T-helper 9 cell (primary cell): ENCODE results near the gene TMEM178B.
"Not testable (repeated sequence)": the region's sequence is repeated elsewhere in the genome, so short reads cannot be mapped to it uniquely, and the experiment has no call there.

ENCODE experiments used
- DNase-seq: peaks from one replicate; pipeline ENCODE4 v3.0.0-alpha.2; 2020

Gene TMEM178B

DNA sequence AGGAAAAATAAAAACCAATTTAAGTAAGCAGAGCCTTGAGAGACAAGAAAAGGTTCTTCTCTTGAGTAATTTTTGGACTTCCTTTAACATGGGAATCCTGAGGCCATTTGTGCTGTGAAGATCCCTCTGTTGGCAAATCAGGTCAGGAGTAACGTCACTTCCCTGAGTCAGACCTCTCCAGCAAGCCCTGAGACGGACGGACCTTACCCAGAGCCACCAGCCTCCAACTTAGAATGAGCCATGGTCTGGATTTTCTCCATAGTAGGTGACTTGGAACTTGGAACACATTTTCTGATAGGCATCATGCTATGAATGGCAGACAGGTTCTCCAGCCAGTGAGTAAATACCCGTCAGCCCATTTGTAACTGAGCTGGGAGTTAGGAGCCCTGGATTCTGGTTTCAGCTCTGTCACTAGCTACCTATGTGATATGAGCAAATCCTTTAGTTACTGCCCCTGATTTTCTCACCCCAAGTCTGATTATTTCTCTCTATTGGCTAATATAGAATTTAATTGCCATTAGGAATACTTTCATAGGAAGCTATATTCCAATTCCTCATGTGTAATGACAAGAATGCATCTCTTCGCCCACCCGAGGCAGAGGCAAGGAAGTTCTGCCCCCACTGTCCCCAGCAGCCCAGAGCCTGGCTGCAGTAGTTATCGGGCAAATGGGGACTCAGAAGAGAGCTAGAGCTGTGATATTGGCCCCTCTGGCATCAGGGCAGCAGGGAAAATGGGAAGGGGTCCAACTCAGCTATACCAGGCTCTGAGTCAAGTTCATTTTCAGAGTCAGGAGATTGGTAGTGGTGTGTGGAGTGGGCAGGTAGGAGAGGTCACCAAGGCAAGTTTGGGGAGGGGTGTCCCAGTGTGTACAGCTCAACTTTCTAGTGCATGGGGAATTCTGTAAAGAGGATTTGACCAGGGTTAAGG, 323.6 kb downstream of the TMEM178B start:
- no peak for DNase-seq

GRCh38 chr7:141400356-141400755, 326.5 kb downstream of the TMEM178B start:
- no peak for DNase-seq

GRCh38 chr7:141402277-141402996, 328.6 kb downstream of the TMEM178B start:
- DNase-seq, result no peak

DNA sequence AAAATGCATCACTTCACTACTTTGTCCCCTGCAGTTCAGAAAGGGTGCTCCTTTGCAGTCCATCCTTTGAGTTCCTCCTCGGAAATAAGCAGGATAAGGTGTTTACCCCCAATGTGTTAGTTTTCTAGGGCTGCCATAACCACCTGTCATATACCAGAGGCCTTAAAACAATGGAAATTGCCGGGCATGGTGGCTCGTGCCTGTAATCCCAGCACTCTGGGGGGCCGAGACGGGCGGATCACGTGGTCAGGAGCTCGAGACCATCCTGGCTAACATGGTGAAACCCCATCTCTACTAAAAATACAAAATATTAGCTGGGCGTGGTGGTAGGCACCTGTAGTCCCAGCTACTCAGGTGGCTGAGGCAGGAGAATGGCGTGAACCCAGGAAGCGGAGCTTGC, 330.0 kb downstream of the TMEM178B start:
- not testable (repeated sequence) for DNase-seq

- DNase-seq, result no peak
These were observed 332.5 kb downstream of the TMEM178B start for GRCh38 chr7:141406347-141406746.

GRCh38 chr7:141407893-141408292, 334.0 kb downstream of the TMEM178B start:
- no peak for DNase-seq

DNA sequence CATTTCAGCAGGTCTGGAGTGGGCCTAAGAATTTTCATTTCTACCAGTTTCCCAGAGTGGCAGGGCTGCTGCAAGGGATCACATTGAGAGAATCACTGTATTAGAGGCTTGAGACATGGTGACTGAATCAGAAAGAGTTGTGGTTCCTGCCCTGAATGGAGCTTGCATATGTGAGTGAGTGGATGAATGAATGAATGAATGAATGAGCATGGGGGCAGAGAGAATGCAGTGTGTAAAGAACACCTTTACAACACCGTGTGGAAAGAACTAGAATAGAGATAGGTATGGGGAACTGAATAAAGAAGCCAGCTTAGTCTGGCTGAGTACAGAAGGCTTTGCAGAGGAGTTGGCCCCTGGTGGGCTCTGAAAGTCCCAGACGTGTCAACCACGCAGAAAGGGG, 334.6 kb downstream of the TMEM178B start:
- no peak for DNase-seq

DNA sequence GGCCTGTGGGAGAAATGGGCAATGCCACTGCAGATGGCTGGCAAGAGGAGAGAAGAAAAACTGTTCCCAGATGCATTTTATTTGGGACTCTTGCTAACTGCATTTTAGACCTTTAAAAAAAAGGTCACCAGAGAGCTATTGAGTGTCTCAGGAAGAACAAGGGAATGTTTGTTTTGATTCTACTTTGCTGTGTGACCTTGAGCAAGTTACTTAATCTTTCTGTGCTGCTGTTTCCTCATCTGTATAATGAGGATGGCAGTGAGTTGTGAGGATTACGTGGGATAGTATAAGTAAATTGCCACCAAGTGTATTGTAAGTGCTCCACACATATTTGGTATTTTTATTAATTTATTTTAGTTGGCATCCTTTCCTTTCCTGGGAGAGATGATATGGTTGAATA, 335.4 kb downstream of the TMEM178B start:
- no peak for DNase-seq

GRCh38 chr7:141409801-141410329, 336.0 kb downstream of the TMEM178B start:
- no peak for DNase-seq

DNA sequence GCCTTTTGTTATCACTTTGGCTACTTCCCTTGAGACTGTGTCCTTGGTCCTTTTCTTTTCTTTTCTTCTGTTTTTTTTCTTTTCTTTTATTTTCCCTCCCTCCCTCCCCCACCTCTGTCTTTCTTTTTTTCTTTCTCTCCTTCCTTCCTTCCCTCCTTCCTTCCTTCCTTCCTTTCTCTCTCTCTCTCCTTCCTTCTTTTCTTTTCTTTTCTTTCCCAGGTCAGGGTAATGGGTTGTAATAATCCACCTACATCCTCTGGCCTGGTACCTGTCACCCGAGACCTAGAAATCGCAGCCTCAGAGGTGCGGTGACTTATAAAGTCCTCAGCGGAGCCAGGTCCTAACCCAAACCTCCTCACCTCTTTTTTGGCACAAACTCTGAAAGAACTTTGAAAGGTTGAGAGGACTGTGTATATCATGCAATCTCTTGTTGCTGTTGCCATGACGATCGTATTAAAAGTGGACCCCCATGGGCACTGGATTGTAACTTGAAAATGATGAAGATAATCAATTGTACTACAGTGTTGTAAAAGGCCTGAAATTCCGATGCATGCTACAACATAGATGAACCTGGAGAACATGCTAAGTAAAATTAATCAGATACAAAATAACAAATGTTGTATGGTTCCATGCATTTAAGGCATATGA, 336.6 kb downstream of the TMEM178B start:
- no peak for DNase-seq

DNA sequence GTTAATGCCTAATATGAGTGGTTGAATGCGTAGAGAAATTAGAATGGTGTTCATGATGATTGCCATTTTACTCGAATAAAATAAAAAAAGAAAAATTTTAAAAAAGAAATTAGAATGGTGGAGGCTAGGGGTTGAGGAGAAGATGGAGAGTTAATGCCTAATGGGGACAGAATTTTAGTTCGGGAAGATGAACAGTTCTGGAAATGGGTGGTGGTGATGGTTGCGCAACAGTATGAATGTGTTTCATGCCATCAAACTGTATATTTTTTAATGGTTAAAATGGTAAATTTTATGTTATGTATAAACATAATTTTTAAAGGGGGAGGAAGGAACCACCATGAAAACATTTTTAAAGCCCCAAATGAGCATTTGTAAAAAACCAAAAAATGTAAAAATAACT, 337.3 kb downstream of the TMEM178B start:
- DNase-seq, result no peak

DNA sequence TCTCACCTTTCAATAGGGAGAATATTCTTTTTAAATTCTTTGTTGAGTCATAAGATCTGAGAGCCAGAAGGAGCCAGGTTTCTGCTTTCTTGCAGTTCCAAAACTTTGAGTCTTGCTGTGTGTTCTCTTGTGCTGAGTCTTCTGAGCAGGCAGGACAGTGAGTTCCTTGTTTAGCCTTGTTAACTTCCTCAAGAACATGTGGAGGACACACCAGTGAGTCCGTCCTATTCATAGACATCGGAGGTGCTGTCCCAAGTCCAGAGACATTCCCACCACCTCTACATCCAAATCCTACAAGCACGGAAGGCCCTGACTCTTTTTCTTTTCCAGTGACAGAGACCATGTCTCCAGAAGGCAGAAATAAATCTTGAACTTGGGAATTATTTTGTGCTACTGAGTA, 342.1 kb downstream of the TMEM178B start:
- no peak for DNase-seq

DNA sequence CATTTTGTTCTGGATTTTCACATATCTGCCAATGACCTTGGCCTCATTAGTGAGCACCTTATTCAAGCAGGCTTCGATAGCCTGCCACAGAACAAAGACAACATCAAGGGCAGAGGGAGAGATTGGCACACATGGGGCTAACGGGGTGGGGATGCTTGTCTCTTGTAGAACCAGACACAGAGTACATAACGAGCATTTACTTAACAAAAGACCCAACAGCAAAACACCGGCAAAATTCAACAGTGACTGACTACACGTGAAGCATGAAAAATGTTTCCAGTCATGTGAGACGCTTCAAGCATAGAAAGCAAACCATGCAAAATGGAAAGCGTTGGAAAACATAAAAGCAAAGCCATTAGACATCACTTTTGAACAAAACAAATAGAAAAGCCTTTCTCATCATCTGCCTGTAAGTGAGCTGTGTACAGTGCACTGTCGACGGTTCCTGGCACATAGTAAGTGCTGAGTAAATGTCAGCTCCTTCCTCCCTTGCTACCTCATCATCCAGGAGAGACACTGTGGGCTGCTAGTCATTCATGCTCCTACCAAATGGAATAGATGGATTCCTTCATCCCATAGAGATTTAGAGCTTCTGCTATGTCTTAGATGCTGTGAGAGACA, 342.9 kb downstream of the TMEM178B start:
- DNase-seq, result no peak

GRCh38 chr7:141417506-141417905, 343.6 kb downstream of the TMEM178B start:
- no peak for DNase-seq

DNA sequence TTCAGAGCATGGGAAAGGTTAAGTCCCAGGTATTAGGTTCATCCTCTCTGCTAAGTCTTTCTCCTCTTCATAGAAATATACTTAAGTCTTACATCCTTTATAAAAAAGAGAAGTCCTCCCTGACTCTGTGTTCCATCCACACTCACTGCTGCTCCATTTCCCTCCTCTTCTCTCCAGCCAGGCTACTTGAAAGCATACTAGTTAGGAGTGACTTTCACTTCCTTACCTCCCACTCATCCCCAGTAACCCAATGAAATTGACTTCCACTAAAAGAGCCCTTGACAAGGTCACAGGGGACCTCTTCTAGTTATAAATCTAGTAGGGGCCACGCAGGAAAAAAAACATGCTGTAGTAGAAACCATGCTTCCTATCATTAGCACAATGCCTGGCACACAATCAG, 344.2 kb downstream of the TMEM178B start:
- DNase-seq, result no peak

DNA sequence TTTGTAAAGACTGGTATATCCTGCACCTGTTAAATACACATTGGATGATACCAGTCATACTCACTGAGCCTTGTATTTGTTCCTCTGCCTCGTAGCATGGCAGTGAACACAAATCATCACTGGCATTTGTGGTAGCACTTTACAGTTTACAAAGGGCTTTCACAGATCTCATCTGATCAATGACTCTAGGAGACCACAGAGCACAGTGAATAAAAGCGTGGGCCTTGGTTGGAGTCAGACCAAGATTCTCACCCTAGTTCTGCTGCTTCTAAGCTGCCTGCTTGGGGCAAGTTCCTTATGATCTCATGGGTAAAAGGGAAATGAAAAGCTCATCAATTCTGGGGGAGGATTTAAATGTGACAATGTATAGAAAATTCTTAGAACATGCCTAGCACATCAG, 347.4 kb downstream of the TMEM178B start:
- no peak for DNase-seq

DNA sequence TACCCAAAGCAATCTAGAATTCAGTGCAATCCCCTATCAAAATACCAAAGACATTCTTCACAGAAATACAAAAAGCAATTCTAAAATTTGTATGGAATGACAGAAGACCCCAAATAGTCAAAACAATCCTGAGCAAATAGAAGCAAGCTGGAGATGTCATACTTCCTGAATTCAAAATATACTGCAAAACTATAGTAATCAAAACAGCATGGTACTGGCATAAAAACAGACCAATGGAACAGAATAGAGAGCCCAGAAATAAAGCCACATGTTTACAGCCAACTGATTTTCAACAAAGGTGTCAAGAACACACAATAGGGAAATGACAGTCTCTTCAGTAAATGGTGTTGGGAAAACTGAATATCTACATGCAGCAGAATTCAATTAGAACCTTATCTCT, 353.3 kb downstream of the TMEM178B start:
- DNase-seq, result no peak

DNA sequence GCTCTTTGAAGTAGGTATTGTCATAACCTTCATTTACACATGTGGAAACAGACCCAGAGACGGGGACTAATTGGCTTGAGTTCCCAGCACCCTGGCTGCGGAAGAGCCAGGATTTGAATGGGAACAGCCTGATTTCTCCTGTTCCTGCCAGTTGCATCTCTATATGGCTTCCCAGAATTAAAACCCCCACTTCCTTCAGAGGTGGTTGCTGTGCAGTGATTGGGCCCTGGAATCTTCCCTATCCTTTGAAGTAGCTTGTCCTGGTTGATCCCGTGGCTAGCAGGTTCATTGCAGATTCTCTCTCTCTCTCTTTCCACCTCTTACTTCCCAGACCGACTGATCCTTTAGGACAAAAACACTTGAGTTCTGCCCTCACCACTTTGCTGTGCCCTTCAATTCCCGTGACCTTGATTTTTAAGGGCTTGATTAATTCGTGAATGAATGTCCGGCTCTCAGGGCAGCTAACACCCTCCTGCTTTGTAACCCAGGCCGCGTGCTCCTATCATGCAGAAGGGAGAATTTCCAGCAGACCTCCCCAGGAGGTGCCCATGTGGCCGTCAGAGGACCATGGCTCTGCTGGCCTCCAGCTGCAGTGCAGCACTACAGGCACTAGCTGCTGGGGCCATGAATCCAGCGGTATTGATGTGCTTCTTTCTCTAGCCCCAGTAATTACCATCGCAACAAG, 356.7 kb downstream of the TMEM178B start:
- DNase-seq, result no peak

GRCh38 chr7:141431140-141431479, 357.2 kb downstream of the TMEM178B start:
- DNase-seq, result no peak

DNA sequence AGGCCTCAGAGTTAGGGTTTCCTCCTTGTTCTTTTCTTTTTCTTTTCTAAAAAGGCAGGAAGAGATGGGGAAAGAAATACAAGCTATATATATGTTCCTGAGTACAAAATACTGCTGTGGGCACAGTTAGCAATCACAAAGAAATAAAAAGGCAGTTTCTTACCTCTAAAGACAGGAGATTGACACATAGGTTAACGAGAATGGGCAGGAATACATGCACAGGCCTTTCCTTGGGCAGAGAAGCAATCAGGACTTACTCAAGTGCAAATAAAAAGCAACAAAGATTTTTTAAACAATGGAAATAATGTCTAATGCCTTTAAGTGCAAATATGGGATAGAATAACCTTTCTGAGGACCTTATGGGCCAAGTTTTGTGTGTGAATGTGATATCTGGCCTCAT, 357.8 kb downstream of the TMEM178B start:
- DNase-seq, result no peak

DNA sequence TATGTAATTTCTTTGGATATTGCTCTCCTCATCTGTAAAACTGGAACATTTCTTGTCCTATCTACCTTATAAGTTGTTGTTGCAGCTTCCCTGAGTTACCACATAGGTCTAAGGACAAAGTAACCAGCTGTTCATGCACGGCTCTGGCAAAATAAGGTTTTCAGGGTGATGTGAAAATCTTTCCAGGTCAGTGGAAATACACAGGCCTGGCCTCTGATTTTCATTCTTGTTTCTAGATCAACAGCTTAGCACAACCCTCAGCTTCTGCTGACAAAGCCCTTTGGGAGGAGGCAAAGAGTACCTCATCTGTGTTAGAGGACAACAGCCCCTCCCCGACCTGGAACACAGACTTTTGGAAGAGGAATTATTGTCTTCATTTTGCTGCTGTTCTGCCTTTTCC, 359.8 kb downstream of the TMEM178B start:
- DNase-seq, result no peak

DNA sequence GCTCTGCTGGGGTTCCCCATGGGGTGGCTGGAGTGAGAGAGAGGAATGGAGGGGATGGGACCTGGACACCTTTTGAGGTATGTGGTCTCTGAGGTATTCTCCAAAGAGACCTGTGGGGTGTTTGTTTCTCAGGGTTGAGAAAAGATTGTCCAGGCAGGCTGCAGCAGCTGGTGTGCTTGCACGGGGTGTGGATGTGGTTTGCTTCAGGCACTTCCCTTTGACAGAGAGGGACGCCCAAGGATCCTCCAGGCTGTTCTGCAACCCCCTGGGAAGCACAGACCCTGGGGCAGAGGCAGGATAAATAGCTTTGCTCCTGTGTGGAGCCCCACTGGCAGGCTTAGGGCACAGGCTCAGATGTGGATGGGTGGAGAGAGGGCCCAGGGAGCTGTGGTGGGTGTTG, 362.3 kb downstream of the TMEM178B start:
- no peak for DNase-seq
